Calu3 (cell line): Measurements from ENCODE around the gene FNTB. TPM values are rescaled to one million over a fixed set of nuclear protein-coding genes. Genes with fewer than 3 reads are reported as not detected.

Source experiments
- BruUV-seq: library from RNA; stranded (reverse); fragments of 400-500 nt; replicated peaks from 2 replicates; lab custom pipeline; 2021; lab: Mats Ljungman, UMichigan
- CTCF ChIA-PET: fragments of 300-600 bp; sonication (Branson Sonifier 250); formaldehyde crosslinking; loops from one replicate; lab custom pipeline; 2022; ENCODE audit warnings: antibody characterized with exemption; lab: Charles Lee
- DNase-seq: peaks from one replicate; pipeline ENCODE4 v3.0.0; 2022
- H3K27ac Mint-ChIP-seq: one replicate; pipeline ENCODE4 v1.8.0; 2022; ENCODE audit warnings: mixed read lengths; ENCODE audit not compliant: unreplicated experiment
- H3K27me3 Mint-ChIP-seq: one replicate; pipeline ENCODE4 v1.8.0; 2022; ENCODE audit warnings: mixed read lengths; ENCODE audit not compliant: unreplicated experiment
- H3K36me3 Mint-ChIP-seq: one replicate; pipeline ENCODE4 v1.8.0; 2022; ENCODE audit warnings: mild to moderate bottlenecking, moderate library complexity, mixed read lengths; ENCODE audit not compliant: insufficient read depth, unreplicated experiment
- H3K4me1 Mint-ChIP-seq: one replicate; pipeline ENCODE4 v1.8.0; 2022; ENCODE audit warnings: mild to moderate bottlenecking, low read depth, mixed read lengths; ENCODE audit not compliant: unreplicated experiment
- H3K4me3 Mint-ChIP-seq: one replicate; pipeline ENCODE4 v1.8.0; 2022; ENCODE audit warnings: mild to moderate bottlenecking, low read depth, moderate library complexity, mixed read lengths; ENCODE audit not compliant: unreplicated experiment
- H3K9me3 Mint-ChIP-seq: one replicate; pipeline ENCODE4 v1.8.0; 2022; ENCODE audit warnings: low read depth, mixed read lengths; ENCODE audit not compliant: unreplicated experiment
- CTCF ChIP-seq: fragments of 200-600 bp; IDR thresholded peaks from one replicate; pipeline ENCODE4 v1.8.0; 2022; ENCODE audit warnings: antibody characterized with exemption; ENCODE audit not compliant: unreplicated experiment
- intact Hi-C: fragments of 100-400 bp; cut with micrococcal nuclease; formaldehyde crosslinking; loops from one replicate; pipeline ENCODE4 v1.10.0; 2022; ENCODE audit not compliant: unreplicated experiment
- total RNA-seq: library from RNA; stranded (reverse); gene quantifications from 2 replicates; pipeline ENCODE4 v1.2.3, GENCODE V29; 2022

FNTB gene
- total RNA-seq, 1 experiment from 2014 or later = 15.0 TPM

- Mint-ChIP-seq H3K27ac (no peak overlapping the region), H3K36me3 (no peaks in the 10 kb centered on the region), H3K4me3 (no peak overlapping the region), H3K9me3 (no peaks in the 10 kb centered on the region), H3K4me1 (peaks cover 13% of the 10 kb centered on the region), H3K27me3 (no peaks in the 10 kb centered on the region)
- no peak for DNase-seq
- intact Hi-C loops = no loop called here
- no TSS peak for BruUV-seq
- CTCF ChIA-PET = no interaction called here
- no peak for TF ChIP-seq CTCF
Observed at GRCh38 chr14:65002586-65003210, 16.0 kb downstream of the FNTB start.

- no peak for TF ChIP-seq CTCF
- DNase-seq = no peak
- Mint-ChIP-seq H3K4me3 (no peak overlapping the region), H3K9me3 (no peaks in the 10 kb centered on the region), H3K4me1 (peaks cover 8% of the 10 kb centered on the region), H3K27ac (no peak overlapping the region), H3K27me3 (no peaks in the 10 kb centered on the region), H3K36me3 (no peaks in the 10 kb centered on the region)
- intact Hi-C loops = no loop called here
- CTCF ChIA-PET = no interaction called here
- BruUV-seq = no TSS peak
Observed at GRCh38 chr14:65003394-65003793, 16.7 kb downstream of the FNTB start.

- DNase-seq = no peak
- intact Hi-C loops = no loop called here
- Mint-ChIP-seq H3K4me3 (no peak overlapping the region), H3K27me3 (no peaks in the 10 kb centered on the region), H3K27ac (no peak overlapping the region), H3K36me3 (no peaks in the 10 kb centered on the region), H3K9me3 (no peaks in the 10 kb centered on the region), H3K4me1 (peaks cover 8% of the 10 kb centered on the region)
- CTCF ChIA-PET = interaction anchor here (0.8 to 1.3 kb wide), 3 partner anchors 14 to 54 kb away, joined by 3 to 6 read pairs (median 3); no protein-coding TSS in a partner anchor
- BruUV-seq = no TSS peak
- TF ChIP-seq CTCF = no peak
Observed at GRCh38 chr14:65006261-65006721, 19.6 kb downstream of the FNTB start.

- CTCF ChIA-PET = interaction anchor here (0.8 to 1.3 kb wide), 2 partner anchors 13 to 20 kb away, joined by 3 to 6 read pairs; no protein-coding TSS in a partner anchor
- TF ChIP-seq CTCF = no peak
- no peak overlapping the region for H3K27ac Mint-ChIP-seq
- H3K9me3 Mint-ChIP-seq = no peaks in the 10 kb centered on the region
- H3K27me3 Mint-ChIP-seq = no peaks in the 10 kb centered on the region
- BruUV-seq = no TSS peak
- H3K4me1 Mint-ChIP-seq = peaks cover 8% of the 10 kb centered on the region
- no peak for DNase-seq
- no peak overlapping the region for H3K4me3 Mint-ChIP-seq
- no peaks in the 10 kb centered on the region for H3K36me3 Mint-ChIP-seq
- intact Hi-C loops = no loop called here
Observed at GRCh38 chr14:65007202-65007601, 20.5 kb downstream of the FNTB start.
